ENCODE measurements around the gene DHX32. TPM values are rescaled to one million over a fixed set of nuclear protein-coding genes. Genes with fewer than 3 reads are reported as not detected.
A peak's percentile ranks its signal among the peaks of the same experiment; 100 is the strongest.

DHX32 gene
- total RNA-seq, 2 donors from 2014 or later, result 5.8 to 6.4 TPM

DNA sequence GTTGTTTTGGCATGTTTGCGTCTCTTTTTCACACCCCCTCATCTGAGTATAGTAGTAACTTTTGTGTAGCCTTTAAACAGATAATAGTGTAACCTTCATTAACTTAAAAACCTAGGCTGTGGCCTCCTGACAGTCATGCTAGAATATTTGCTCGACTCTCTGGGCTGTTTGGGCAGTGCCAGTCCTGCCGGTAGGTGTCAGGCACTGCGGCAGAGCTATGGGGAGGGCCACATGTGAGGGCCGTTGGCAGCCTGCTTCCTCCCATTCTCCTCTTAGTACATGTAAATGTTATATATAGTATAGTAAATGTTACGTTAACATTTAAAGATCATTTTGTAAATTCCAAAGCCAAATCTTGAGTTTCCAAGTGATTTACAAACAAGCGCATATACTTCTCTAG, 31.6 kb downstream of the DHX32 start:
- Mint-ChIP-seq H3K4me3 (no peak overlapping the region), H3K36me3 (ENCODE audit: low read depth) (peaks cover 6% of the 10 kb centered on the region), H3K27me3 (no peaks in the 10 kb centered on the region)

DNA sequence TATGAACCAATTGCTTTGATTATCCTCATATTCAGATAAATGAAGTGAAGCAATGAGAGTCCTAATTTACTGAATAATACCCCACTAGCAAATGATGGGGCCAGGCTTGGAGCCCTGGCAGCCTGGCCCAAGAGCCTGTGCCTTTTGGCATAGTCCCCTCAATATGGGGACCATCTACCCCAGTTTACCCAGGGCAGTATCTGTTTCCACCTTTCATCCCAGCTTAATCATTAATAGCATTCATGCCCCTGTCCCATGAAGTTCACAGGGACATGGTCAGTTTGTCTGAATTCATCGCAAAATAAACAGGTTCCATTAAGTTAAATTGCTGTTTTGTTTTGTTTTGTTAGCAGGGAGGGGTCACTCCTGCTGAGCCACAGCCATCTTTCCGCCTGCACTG, 32.2 kb downstream of the DHX32 start:
- H3K27ac Mint-ChIP-seq, result no peak overlapping the region
- peaks cover 4% of the 10 kb centered on the region for H3K4me1 Mint-ChIP-seq
- H3K27me3 Mint-ChIP-seq, result no peaks in the 10 kb centered on the region
- peaks cover 6% of the 10 kb centered on the region for H3K36me3 Mint-ChIP-seq (ENCODE audit: low read depth)
- ATAC-seq (no peak), DNase-seq (no peak)
- H3K9me3 ChIP-seq (ENCODE audit: control insufficient read depth, low read length, poor library complexity, severe bottlenecking), result no peaks in the 10 kb centered on the region
- no peak overlapping the region for H3K4me3 Mint-ChIP-seq

More for the DNA sequence above, 31.6 kb downstream of the DHX32 start:
- H3K4me1 Mint-ChIP-seq, result peaks cover 4% of the 10 kb centered on the region
- no peaks in the 10 kb centered on the region for H3K9me3 ChIP-seq (ENCODE audit: control insufficient read depth, low read length, poor library complexity, severe bottlenecking)
- DNase-seq, result no peak
- H3K27ac Mint-ChIP-seq, result no peak overlapping the region
- ATAC-seq, result no peak

DNA sequence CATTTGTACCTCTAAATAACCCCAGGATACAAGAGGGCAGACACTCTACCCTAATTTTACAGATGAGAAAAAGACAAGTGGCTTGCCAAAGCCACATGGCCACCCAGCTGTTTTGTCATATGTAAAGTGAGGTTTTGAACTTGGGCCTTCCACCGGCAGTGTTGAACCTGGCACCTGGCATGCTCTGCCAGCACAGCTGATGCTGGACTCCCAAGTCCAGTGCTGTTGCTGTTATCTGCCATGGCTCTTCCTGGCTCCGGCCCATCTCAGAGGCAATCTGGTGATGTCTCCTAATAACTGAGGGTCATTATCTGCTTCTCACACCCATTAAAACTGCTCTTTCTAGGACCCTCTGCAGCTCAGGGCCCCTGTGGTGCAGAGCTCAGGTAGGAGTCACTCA, 32.7 kb downstream of the DHX32 start:
- Mint-ChIP-seq H3K27ac (no peak overlapping the region), H3K4me3 (no peak overlapping the region), H3K36me3 (ENCODE audit: low read depth) (peaks cover 6% of the 10 kb centered on the region), H3K4me1 (peaks cover 4% of the 10 kb centered on the region), H3K27me3 (no peaks in the 10 kb centered on the region)
- ATAC-seq (no peak), DNase-seq (no peak)
- H3K9me3 ChIP-seq (ENCODE audit: control insufficient read depth, low read length, poor library complexity, severe bottlenecking), result no peaks in the 10 kb centered on the region

DNA sequence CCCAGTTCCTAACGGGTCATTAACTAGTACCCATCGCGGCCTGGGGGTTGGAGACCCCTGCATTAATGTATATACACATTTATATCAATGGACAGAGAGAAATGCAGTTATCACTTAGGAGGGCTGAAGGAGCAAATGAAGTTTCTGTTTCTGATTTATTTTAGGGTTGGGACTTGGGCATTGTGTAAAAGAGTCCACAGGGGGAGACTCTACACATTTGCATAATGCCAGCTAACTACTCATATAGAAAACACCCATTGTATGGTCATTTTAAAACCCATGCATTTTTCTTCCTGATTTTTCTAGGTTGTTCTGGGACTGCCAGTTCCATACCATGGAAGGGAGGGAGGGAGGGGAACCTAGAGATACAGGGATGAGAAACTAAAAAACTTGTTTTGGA, 34.2 kb downstream of the DHX32 start:
- H3K4me3 Mint-ChIP-seq, result no peak overlapping the region
- H3K27ac Mint-ChIP-seq, result no peak overlapping the region
- ATAC-seq (no peak), DNase-seq (no peak)
- H3K9me3 ChIP-seq (ENCODE audit: control insufficient read depth, low read length, poor library complexity, severe bottlenecking), result no peaks in the 10 kb centered on the region
- H3K27me3 Mint-ChIP-seq, result no peaks in the 10 kb centered on the region
- H3K4me1 Mint-ChIP-seq, result peaks cover 4% of the 10 kb centered on the region
- peaks cover 6% of the 10 kb centered on the region for H3K36me3 Mint-ChIP-seq (ENCODE audit: low read depth)

DNA sequence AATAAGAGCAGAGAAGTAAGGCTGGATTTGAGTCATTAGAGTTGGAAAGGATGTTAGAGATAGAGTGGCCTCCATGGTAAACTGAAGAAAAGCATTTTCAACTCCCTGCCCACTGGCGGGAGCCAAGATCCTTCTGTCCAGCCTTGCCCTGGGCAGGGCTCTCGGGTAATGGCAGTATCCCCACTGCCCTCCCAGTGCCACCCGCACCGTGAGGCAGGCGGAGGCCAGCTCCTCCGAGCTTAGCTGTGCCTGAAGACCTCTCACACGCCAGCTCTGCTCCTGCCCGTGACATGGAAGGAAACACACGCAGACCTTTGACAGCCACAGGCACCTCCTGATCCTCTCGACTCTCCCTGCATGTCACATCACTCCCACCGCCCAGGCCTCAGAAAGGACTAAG, 35.5 kb downstream of the DHX32 start:
- Mint-ChIP-seq H3K36me3 (ENCODE audit: low read depth) (peaks cover 4% of the 10 kb centered on the region), H3K27me3 (no peaks in the 10 kb centered on the region), H3K4me3 (no peak overlapping the region), H3K27ac (no peak overlapping the region), H3K4me1 (peaks cover 2% of the 10 kb centered on the region)
- DNase-seq, result no peak
- no peaks in the 10 kb centered on the region for H3K9me3 ChIP-seq (ENCODE audit: control insufficient read depth, low read length, poor library complexity, severe bottlenecking)
- ATAC-seq, result no peak

DNA sequence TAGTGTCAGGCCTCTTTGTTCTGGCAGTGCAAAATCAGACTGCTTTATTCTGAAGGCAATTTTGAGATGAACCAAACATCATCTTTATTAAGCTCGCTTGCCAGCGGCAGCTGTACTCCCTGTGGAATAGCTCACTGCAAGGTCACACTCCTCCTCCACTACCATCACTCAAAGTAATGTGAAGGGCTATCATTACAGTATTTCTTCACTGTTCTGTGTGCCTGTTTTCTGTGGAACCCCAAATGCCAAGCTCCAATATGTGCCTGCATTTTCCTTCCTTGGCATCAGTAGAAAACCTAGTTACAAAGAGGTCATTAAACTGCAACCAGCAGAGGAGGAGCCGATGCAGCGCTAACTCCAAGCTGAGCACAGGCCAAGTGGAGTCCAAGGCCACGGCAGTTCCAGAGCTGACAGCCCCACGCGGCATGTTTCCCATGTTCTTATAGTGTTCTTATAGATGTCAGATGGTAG, 36.3 kb downstream of the DHX32 start:
- H3K4me3 Mint-ChIP-seq, result no peak overlapping the region
- no peak for ATAC-seq
- H3K27ac Mint-ChIP-seq, result no peak overlapping the region

DNA sequence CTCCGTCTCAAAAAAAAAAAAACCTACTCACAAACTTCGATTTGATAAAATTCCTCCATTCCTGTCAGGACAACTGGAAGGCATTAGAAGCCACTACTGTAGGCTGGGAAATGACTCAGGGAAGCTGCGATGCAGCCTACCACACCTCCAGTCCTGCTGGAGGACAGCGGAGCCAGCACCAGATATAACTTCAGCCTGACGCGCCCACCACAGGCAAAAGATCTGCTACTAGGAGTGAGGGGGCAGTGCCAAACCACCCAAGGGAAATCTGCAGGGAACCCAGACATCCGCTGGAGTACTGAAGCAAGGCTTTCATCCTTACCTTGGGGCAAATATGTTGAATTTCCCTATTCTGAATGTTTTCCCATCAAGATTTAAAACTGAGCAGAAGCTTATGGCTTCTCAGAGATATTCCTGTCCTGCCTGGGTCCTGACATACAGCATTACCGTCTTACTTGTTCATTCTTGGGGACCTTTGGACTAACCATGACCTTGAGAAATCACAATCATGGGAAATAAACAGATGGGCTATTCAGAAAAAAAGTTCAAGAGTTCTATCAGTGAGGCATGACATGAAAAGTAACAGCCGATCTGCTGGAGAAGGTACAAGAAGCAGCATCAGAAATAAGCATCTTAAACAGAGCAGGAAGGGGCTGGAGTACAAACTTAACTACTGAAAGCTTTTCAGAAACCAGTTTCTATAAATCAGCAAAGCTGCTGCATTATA, 37.3 kb downstream of the DHX32 start:
- Mint-ChIP-seq H3K36me3 (ENCODE audit: low read depth) (peaks cover 2% of the 10 kb centered on the region), H3K4me3 (no peak overlapping the region), H3K4me1 (peaks cover 2% of the 10 kb centered on the region), H3K27ac (peak overlapping the region; percentile 27), H3K27me3 (no peaks in the 10 kb centered on the region)
- no peaks in the 10 kb centered on the region for H3K9me3 ChIP-seq (ENCODE audit: control insufficient read depth, low read length, poor library complexity, severe bottlenecking)
- no peak for ATAC-seq
- DNase-seq, result no peak

More for the DNA sequence above, 36.3 kb downstream of the DHX32 start:
- peaks cover 2% of the 10 kb centered on the region for H3K36me3 Mint-ChIP-seq (ENCODE audit: low read depth)
- peaks cover 2% of the 10 kb centered on the region for H3K4me1 Mint-ChIP-seq
- no peaks in the 10 kb centered on the region for H3K9me3 ChIP-seq (ENCODE audit: control insufficient read depth, low read length, poor library complexity, severe bottlenecking)
- DNase-seq, result no peak
- H3K27me3 Mint-ChIP-seq, result no peaks in the 10 kb centered on the region

DNA sequence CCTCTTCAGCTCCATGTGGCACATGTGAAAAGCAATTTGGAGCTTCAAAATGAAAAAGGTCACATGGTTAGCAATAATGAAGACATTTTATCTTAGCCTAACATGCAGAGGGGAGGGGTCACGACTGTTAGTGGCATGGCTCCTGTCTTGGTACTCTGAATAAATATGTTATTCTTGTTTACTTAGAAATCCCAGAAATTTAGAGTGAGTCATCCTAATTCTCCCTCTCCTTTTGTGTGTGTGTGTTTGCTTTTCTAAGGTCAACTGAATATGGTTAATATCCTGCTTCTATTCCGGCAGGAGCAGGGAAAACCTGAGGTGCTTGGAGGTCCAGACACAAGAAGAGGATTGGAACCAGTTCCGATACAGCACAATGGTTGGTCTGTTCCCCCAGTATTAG, 40.1 kb downstream of the DHX32 start:
- no peak overlapping the region for H3K27ac Mint-ChIP-seq
- ATAC-seq (no peak), DNase-seq (no peak)
- no peak overlapping the region for H3K4me3 Mint-ChIP-seq
- peaks cover 4% of the 10 kb centered on the region for H3K4me1 Mint-ChIP-seq
- peaks cover under 1% of the 10 kb centered on the region for H3K9me3 ChIP-seq (ENCODE audit: control insufficient read depth, low read length, poor library complexity, severe bottlenecking)
- H3K36me3 Mint-ChIP-seq (ENCODE audit: low read depth), result peaks cover 7% of the 10 kb centered on the region
- H3K27me3 Mint-ChIP-seq, result no peaks in the 10 kb centered on the region

DNA sequence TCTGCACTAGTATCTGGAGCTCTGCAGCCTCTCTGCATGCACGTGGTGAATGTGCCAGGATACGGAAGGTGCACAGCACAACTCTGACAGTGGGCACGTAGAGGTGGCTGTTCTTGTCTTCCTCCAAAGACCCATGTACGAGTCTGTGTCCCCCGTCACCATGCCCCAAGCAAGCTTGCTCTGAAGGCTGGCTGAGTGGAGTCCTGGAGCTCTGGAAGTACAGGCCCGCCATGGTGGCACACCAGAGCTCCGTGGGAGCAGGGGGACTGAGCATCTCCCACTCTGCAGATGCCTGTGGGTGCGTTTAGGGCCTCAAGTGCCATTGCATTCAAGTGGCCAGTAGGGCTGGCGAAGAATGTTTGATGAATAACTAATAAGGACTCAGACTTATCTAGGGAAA, 40.7 kb downstream of the DHX32 start:
- H3K4me3 Mint-ChIP-seq, result no peak overlapping the region

DNA sequence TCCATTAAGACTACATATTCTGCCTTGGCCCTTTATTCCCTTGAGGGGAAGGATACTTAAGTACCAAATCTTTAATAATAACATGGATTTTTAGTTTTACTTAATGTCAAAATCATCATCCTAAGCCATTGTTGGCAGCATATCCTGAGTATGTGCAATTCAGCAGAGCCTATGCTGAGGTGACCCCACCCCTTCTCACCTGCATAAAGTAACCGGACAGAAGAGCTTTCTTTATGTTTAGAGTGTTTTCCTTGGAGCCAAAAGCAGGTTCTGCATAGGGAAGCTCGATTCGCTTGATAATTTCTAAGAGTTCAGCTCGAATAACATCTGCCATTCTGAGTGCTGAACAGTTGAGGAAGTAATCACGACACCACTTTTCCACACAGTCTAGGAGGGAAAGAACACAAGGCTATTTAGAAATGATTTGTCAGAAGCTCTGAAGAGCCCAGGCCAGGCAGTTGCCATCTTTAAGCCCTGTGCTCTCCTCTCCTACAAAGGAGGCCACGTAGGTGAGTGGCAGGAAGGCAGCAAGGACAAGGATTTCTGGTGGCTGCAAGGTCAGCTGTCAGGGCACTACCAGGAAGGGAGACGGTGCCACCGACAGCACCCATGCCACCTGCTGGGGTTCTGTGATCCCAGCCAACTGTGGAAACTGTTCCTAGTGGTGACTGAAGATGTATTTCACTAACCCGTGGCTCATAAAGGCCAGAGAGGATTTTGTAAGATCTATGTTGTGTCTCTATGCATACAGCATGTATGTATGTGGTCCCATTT, 42.1 kb downstream of the DHX32 start:
- Mint-ChIP-seq H3K36me3 (ENCODE audit: low read depth) (peaks cover 10% of the 10 kb centered on the region), H3K27ac (no peak overlapping the region), H3K4me3 (no peak overlapping the region), H3K4me1 (peaks cover 4% of the 10 kb centered on the region), H3K27me3 (no peaks in the 10 kb centered on the region)
- no peak for ATAC-seq
- DNase-seq, result no peak
- H3K9me3 ChIP-seq (ENCODE audit: control insufficient read depth, low read length, poor library complexity, severe bottlenecking), result peaks cover 3% of the 10 kb centered on the region

More for the DNA sequence above, 40.7 kb downstream of the DHX32 start:
- peaks cover 3% of the 10 kb centered on the region for H3K9me3 ChIP-seq (ENCODE audit: control insufficient read depth, low read length, poor library complexity, severe bottlenecking)
- Mint-ChIP-seq H3K27ac (peak overlapping the region; percentile 21), H3K4me1 (peaks cover 4% of the 10 kb centered on the region), H3K36me3 (ENCODE audit: low read depth) (peaks cover 10% of the 10 kb centered on the region), H3K27me3 (no peaks in the 10 kb centered on the region)
- DNase-seq (no peak), ATAC-seq (no peak)

DNA sequence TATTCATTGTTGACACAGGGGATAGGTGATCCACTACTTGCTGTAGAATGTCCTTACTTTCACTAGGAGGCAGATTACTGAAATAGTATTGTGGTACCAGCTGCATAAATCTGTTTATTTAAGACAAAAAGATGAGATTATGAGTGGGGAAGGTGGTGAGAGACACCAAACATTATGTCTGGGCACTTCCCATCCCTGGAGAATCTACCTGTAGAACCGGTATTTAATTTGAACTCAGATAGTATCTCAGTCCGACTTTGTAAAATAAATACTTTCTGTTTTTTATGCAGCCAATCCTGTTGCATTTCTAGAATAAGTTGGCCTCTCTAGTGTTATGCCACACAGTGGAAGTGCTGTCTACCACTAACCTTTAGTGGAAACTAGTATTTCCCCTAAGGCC, 44.3 kb downstream of the DHX32 start:
- DNase-seq (no peak), ATAC-seq (no peak)
- Mint-ChIP-seq H3K27ac (peak overlapping the region; percentile 32), H3K4me1 (peaks cover 4% of the 10 kb centered on the region), H3K4me3 (no peak overlapping the region), H3K36me3 (ENCODE audit: low read depth) (peaks cover 10% of the 10 kb centered on the region), H3K27me3 (no peaks in the 10 kb centered on the region)
- peaks cover 3% of the 10 kb centered on the region for H3K9me3 ChIP-seq (ENCODE audit: control insufficient read depth, low read length, poor library complexity, severe bottlenecking)

DNA sequence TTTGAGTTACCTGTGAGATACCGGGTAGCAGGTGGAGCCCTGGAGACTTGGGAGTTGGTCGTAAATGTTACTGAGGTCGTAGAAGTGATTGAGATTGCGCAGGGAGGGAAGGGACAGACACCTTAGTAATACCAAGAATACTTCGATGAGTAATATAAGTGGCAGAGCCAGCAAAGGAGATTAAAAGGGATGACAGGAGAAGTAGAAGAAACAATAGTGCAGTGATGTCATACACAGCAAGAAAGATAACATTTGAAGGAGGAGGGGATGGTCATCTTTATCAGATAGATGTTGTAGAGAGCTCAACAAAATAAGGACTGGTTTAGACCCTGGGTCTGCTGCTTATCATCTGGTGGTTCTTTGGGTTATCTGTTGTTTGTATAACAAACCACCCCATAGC, 52.8 kb downstream of the DHX32 start:
- Mint-ChIP-seq H3K36me3 (ENCODE audit: low read depth) (peaks cover 6% of the 10 kb centered on the region), H3K27me3 (no peaks in the 10 kb centered on the region), H3K4me1 (peaks cover 8% of the 10 kb centered on the region), H3K27ac (peak overlapping the region; percentile 83), H3K4me3 (no peak overlapping the region)
- no peak for ATAC-seq
- no peaks in the 10 kb centered on the region for H3K9me3 ChIP-seq (ENCODE audit: control insufficient read depth, low read length, poor library complexity, severe bottlenecking)
- no peak for DNase-seq

DNA sequence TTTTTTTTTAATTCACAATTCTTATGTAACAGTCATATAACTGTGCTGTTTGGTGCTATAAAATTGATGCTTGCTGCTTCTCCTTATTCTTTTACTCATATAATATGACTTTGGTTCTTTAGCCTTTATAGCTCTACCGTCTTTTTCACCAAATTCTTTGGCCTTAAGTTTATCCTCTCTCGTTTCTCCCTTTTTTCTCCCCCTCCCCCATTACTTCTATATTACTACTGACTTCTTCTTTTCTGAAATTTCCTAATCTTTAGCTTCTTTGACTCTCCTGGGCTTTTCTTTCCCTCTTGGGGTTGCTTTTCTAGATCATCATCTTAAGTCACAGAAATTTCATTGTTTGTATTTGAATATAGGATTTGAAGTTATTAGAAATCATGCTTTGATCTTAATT, 54.0 kb downstream of the DHX32 start:
- DNase-seq (no peak), ATAC-seq (no peak)
- Mint-ChIP-seq H3K36me3 (ENCODE audit: low read depth) (peaks cover 6% of the 10 kb centered on the region), H3K4me1 (peaks cover 9% of the 10 kb centered on the region), H3K27ac (peak overlapping the region; percentile 83), H3K4me3 (no peak overlapping the region), H3K27me3 (no peaks in the 10 kb centered on the region)
- H3K9me3 ChIP-seq (ENCODE audit: control insufficient read depth, low read length, poor library complexity, severe bottlenecking), result no peaks in the 10 kb centered on the region

Measured in T-helper 17 cell (primary cell).